Erythroblast (primary cell): Measurements from ENCODE around the gene SFMBT1.

Source experiments
- GATA1 ChIP-seq: IDR thresholded peaks from 2 replicates; pipeline ENCODE4 v1.6.1; 2011; ENCODE audit warnings: low read depth, mild to moderate bottlenecking, control low read depth, low read length, moderate library complexity
- POLR2A ChIP-seq: IDR thresholded peaks from 2 replicates; pipeline ENCODE4 v1.6.1; 2011; ENCODE audit warnings: mild to moderate bottlenecking, low read length

DNA sequence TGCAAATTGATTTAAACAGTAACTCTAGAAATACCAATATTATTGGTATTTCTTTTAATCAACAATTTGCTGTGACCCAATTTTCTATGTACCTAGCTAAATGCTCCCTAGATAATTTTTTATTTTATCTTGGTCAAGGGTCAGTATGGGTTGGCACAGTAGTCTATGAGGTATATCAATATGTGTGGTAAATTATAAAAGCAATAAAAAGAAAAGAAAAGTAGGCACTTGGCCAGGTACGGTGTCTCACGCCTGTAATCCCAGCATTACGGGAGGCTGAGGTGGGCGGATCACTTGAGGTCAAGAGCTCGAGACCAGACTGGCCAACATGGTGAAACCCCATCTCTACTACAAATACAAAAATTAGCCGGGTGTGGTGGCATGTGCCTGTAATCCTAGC is 114.5 kb downstream of the SFMBT1 start:
- TF ChIP-seq POLR2A, result no peak
- TF ChIP-seq GATA1, result no peak
